HEK293T (cell line): ENCODE measurements around the gene TMEM207.
"Not testable (repeated sequence)": the region's sequence is repeated elsewhere in the genome, so short reads cannot be mapped to it uniquely, and the experiment has no call there.

Source experiments
- CTCF ChIA-PET: fragments of 350-600 bp; formaldehyde crosslinking; extraction: SDS; loops from one replicate; lab custom pipeline; 2021; ENCODE audit warnings: antibody characterized with exemption, inconsistent platforms; lab: Yijun Ruan, JAX
- POLR2A ChIA-PET: fragments of 350-600 bp; formaldehyde crosslinking; extraction: SDS; loops from one replicate; lab custom pipeline; 2020; ENCODE audit warnings: antibody characterized with exemption, inconsistent platforms; lab: Yijun Ruan, JAX
- DNase-seq: peaks from one replicate; pipeline ENCODE4 v3.0.0; 2012; ENCODE audit warnings: mixed read lengths; ENCODE audit errors: extremely low spot score
- ARNT ChIP-seq: fragments of 450-650 bp; IDR thresholded peaks from 2 replicates; pipeline ENCODE4 v1.6.1; 2017; ENCODE audit warnings: mild to moderate bottlenecking
- BHLHE40 ChIP-seq: fragments of 450-650 bp; IDR thresholded peaks from 2 replicates; pipeline ENCODE4 v1.6.1; 2016; ENCODE audit warnings: mild to moderate bottlenecking, moderate library complexity, borderline replicate concordance
- CTBP1 ChIP-seq: fragments of 450-650 bp; IDR thresholded peaks from 2 replicates; pipeline ENCODE4 v1.6.1; 2016; ENCODE audit warnings: borderline replicate concordance
- ELF4 ChIP-seq: fragments of 450-650 bp; IDR thresholded peaks from 2 replicates; pipeline ENCODE4 v1.6.1; 2017; ENCODE audit warnings: antibody characterized with exemption
- FOXA1 ChIP-seq: fragments of 450-650 bp; IDR thresholded peaks from 2 replicates; pipeline ENCODE4 v1.6.1; 2016; ENCODE audit warnings: mild to moderate bottlenecking
- FOXK2 ChIP-seq: fragments of 450-650 bp; IDR thresholded peaks from 2 replicates; pipeline ENCODE4 v1.6.1; 2016; ENCODE audit warnings: mild to moderate bottlenecking
- FOXM1 ChIP-seq: fragments of 450-650 bp; IDR thresholded peaks from 2 replicates; pipeline ENCODE4 v1.6.1; 2017; ENCODE audit warnings: mild to moderate bottlenecking, borderline replicate concordance
- HDGF ChIP-seq: fragments of 450-650 bp; IDR thresholded peaks from 2 replicates; pipeline ENCODE4 v1.6.1; 2017; ENCODE audit warnings: antibody characterized with exemption, borderline replicate concordance
- L3MBTL2 ChIP-seq: fragments of 450-650 bp; conservative IDR thresholded peaks from 2 replicates; pipeline ENCODE4 v1.6.1; 2016; ENCODE audit warnings: mild to moderate bottlenecking
- LEF1 ChIP-seq: fragments of 450-650 bp; IDR thresholded peaks from 2 replicates; pipeline ENCODE4 v1.6.1; 2017; ENCODE audit warnings: mild to moderate bottlenecking, borderline replicate concordance
- NFRKB ChIP-seq: fragments of 450-650 bp; IDR thresholded peaks from 2 replicates; pipeline ENCODE4 v1.6.1; 2016; ENCODE audit warnings: mild to moderate bottlenecking, moderate library complexity
- SP1 ChIP-seq: fragments of 450-650 bp; IDR thresholded peaks from 2 replicates; pipeline ENCODE4 v1.6.1; 2017
- SUZ12 ChIP-seq: fragments of 450-650 bp; IDR thresholded peaks from 2 replicates; pipeline ENCODE4 v1.6.1; 2016; ENCODE audit warnings: mild to moderate bottlenecking
- TARDBP ChIP-seq: fragments of 450-650 bp; IDR thresholded peaks from 2 replicates; pipeline ENCODE4 v1.6.1; 2016
- ZNF384 ChIP-seq: fragments of 450-650 bp; IDR thresholded peaks from 2 replicates; pipeline ENCODE4 v1.6.1; 2016
- TF ChIP-seq, protein P1 (sequence below): fragments of 450-650 bp; IDR thresholded peaks from 2 replicates; pipeline ENCODE4 v1.6.1; 2016

Gene TMEM207

DNA sequence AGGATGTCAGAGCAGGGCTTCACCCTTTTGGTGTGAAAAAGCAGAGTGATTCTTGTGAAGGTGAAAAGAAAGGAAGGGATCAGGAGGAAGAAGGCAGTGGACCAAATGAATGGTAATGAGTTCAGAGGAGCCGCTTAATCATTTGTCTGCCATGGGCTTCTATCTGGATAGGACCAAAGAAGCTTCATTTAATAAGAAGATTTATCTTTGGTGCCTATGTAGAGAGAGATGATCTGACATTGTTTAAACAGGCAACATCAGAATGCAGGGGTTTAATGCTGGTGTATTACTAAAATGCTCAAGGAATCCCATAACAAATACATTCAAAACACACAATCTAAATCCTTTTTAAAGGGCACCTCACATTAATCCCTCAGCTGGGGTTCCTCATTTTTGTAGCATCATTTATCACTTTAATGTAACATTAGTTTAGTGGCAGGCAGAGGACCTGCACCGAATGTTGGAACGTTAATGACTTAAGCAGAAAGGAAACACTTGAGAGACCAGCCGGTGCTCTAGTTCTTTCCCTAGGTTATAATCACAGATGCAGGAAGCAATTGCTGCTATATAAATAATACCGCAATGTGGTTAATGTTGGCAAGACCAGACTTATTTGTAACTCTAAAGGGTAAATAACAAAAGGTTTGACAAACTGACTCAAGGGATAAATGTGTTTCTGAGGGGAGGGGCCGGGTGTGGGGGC, 36.3 kb upstream of the TMEM207 start:
- CTCF ChIA-PET: no interaction called here
- POLR2A ChIA-PET: no interaction called here
- no peak for DNase-seq
- TF ChIP-seq NFRKB (no peak), FOXK2 (no peak), CTBP1 (no peak), TARDBP (no peak), LEF1 (no peak), ZNF384 (no peak), HDGF (no peak), BHLHE40 (no peak), ARNT (no peak), L3MBTL2 (no peak), FOXA1 (no peak), SUZ12 (no peak), SP1 (no peak)
- TF ChIP-seq, protein P1, sequence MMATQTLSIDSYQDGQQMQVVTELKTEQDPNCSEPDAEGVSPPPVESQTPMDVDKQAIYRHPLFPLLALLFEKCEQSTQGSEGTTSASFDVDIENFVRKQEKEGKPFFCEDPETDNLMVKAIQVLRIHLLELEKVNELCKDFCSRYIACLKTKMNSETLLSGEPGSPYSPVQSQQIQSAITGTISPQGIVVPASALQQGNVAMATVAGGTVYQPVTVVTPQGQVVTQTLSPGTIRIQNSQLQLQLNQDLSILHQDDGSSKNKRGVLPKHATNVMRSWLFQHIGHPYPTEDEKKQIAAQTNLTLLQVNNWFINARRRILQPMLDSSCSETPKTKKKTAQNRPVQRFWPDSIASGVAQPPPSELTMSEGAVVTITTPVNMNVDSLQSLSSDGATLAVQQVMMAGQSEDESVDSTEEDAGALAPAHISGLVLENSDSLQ: no peak

DNA sequence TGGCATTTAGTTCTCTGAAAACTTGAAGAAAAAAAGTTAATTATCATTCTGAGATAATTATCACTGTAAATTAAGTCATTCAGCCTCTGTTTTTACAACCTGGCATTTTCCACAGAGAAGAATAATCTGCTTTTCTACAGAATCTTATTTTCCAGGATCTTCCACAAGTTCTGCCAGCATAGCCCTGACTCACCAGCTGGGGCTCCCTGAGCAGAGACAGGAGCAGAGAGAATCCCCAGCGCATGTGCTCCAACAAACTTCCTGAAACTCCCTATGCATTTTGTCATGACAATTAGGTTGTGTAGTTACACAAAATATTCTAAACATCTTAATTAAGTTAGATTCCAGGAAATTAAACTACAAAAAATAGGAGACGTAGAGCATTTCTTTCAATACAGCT, 32.1 kb upstream of the TMEM207 start:
- POLR2A ChIA-PET: no interaction called here
- CTCF ChIA-PET: no interaction called here
- no peak for TF ChIP-seq SUZ12
- no peak for TF ChIP-seq BHLHE40
- no peak for TF ChIP-seq TARDBP
- TF ChIP-seq SP1: no peak
- no peak for TF ChIP-seq ZNF384
- no peak for DNase-seq

DNA sequence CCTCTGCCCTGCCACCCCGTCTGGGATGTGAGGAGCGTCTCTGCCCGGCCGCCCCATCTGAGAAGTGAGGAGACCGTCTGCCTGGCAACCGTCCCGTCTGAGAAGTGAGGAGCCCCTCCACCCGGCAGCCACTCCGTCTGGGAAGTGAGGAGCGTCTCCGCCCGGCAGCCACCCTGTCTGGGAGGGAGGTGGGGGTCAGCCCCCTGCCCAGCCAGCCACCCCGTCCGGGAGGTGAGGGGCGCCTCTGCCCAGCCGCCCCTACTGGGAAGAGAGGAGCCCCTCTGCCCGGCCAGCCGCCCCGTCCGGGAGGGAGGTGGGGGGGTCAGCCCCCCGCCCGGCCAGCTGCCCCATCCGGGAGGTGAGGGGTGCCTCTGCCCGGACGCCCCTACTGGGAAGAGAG, 23.6 kb upstream of the TMEM207 start:
- POLR2A ChIA-PET, DNase-seq, CTCF ChIA-PET: not testable (repeated sequence)

DNA sequence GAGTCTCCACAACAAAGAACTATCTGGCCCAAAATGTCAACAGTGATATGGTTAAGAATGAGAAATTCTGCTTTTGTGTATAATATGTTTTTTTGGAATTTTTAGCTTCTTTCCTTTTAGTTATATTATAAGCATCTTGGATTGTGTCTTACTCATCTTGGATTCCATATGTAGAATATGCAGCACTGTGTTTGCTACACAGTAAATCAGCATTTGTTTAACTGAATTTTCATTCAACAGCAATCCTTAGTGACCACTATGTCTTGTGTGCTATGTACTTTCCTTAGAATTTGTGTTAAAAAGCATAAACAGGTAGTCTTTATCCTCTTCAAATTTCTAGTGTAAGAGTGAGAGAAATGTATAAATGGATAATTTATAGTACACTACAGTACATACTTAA, 18.2 kb upstream of the TMEM207 start:
- no peak for DNase-seq
- CTCF ChIA-PET: no interaction called here

DNA sequence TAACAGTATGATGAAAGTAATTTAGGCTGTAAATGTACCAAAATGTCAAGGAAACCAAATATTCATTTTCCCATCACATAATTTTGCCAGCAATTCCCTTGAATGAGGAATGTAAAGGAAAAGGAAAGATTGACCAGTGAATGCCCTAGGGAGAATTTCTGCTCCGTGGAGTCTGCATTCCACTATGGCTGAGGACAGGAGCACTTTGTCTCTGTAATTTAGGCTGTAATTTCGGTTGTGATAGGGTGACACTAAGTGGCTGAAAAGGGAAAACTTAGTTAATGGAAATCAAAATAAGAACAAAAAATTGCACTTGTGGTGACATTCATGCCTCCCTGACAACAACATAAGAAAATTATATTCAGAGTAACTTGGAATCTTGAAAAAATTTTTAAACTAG, 8.3 kb upstream of the TMEM207 start:
- ChIA-PET POLR2A (no interaction called here), CTCF (no interaction called here)
- TF ChIP-seq ARNT (no peak), FOXK2 (no peak), SUZ12 (no peak), LEF1 (no peak), FOXA1 (no peak), ZNF384 (no peak), HDGF (no peak), BHLHE40 (no peak), NFRKB (no peak)
- TF ChIP-seq, protein P1: no peak
- DNase-seq: no peak

More for the DNA sequence above, 18.2 kb upstream of the TMEM207 start:
- POLR2A ChIA-PET: no interaction called here
- TF ChIP-seq, protein P1: no peak
- TF ChIP-seq CTBP1: no peak
- no peak for TF ChIP-seq NFRKB
- TF ChIP-seq HDGF: no peak
- no peak for TF ChIP-seq BHLHE40
- no peak for TF ChIP-seq ARNT
- no peak for TF ChIP-seq SUZ12
- no peak for TF ChIP-seq FOXA1
- TF ChIP-seq LEF1: no peak
- TF ChIP-seq SP1: no peak
- no peak for TF ChIP-seq ELF4
- no peak for TF ChIP-seq TARDBP
- TF ChIP-seq FOXK2: no peak
- no peak for TF ChIP-seq ZNF384
- no peak for TF ChIP-seq L3MBTL2
- no peak for TF ChIP-seq FOXM1

DNA sequence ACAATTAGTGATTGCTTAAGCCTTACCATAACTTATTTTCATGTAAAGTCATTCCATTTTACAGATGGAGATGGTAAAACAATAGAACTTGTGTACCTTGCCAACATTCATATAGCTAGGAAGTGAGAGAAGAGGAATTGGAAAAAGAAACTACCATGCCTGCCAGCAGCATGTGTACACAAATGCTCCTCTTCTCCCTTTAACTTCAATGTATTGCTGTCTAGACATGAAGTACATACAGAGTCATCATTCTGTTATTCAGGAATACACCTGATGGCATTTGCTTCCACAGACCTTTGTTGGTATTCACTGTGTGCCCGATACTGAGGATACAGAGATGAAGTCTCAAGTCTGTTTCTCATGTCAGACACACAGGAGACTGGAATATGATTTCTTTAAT, 7.1 kb upstream of the TMEM207 start:
- POLR2A ChIA-PET: no interaction called here
- no peak for DNase-seq
- CTCF ChIA-PET: no interaction called here
- TF ChIP-seq ELF4 (no peak), ZNF384 (no peak), TARDBP (no peak), L3MBTL2 (no peak), NFRKB (no peak), FOXA1 (no peak), SUZ12 (no peak), HDGF (no peak), SP1 (no peak), FOXM1 (no peak)
- TF ChIP-seq, protein P1: no peak
